OCI-M2 (cell line): ENCODE results near the gene STARD10.

Experiments
- DNase-seq: peaks from one replicate; lab custom pipeline; 2025; ENCODE audit not compliant: unreplicated experiment; lab: John Stamatoyannopoulos, UW

STARD10 gene

DNA sequence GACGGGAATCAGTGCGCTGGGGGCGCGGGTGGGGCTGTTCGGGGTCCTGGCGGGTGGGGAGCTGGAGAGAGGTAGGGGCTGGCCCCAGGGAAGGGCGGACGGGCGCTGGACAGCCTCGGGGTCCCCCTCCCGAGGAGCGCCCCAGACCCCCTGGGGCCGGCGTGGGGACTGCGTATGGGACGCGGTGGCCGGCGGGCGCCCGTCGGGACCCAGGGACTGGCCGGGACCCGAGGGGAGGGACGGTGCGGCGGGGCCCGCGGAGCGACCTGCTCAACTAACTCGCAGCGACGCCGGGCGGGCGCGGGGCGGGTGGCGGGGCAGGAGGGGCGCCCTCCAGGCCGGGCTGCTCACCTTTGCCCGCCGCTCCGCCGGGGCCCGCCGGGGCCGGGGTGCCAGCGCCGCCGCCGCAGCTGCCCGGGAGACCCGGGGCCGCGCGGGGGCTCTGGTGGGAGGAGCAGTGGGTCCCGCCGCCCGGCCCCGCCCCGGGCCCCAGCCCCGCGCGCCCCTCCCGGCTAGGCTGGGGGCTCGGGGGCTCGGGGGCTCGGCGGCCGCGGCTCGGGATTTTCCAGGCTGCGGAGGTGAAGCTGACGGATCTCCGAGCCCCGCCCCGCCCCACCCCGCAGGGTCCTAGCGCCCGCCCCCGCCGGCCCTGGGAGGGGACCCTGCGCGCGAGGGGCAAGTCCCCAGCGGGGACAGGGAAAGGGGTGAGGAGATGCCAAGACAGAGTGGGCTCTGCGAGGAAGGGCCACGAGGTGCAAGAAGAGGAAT lies 12.3 kb downstream of the STARD10 start:
- DNase-seq: no peak

DNA sequence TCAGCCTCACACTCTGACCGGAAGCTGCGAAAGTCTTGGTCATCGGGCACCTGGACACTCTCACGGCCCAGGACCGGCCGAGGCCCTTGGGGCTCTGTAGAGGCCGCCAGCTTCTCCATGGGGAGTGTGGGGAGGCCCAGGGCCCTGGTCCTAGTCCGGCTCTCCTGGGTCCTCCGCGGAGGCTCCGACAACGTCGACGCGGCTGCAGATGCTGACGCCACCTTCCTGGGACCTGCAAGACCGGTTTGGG lies 12.9 kb downstream of the STARD10 start:
- DNase-seq: no peak

- no peak for DNase-seq
These were observed 13.4 kb downstream of the STARD10 start for GRCh38 chr11:72780296-72781062.

- no peak for DNase-seq
These were observed 14.2 kb downstream of the STARD10 start for GRCh38 chr11:72779495-72780128.

DNA sequence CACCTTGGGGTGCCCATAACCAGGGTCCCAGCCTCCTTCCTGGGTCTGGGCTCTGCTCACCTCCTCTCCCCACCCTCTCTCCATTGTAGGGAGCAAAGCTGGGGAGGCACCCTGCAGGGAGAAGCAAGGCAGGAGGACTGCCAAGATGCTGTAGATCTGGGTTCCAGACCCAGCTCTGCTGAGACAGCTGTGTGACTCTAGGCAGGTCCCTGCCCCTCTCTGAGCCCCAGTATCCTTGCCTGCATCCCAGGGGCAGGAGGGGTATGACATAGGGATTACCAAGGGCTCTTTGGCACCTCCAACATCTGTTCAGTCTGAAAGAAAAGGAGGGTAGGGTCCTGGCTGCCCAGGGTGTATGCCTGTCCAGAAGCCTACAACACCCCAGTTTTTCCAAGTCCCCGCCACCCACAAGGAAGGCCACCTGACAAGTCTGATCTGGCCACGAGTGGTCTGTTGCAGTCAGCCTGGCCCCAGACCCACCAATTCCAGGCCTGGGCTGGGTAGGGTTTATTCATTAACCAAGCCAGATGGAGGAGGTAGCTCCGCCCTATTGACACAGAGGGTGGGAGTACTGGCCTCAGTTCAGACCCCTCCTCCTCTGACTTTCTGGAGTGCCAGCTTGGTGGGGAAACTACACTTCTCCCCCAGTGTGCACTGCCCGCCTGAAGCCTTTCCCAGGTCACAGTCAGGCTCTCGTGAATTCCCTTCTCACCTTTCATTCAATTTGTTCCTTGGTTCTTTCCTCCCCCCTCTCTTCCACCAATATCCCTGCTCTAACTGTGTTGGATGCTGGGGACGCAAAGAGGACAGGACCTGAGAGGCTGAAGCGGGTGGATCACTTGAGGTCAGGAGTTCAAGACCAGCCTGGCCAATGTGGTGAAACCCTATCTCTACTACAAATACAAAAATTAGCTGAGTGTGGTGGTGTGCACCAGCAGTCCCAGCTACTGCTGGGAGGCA lies 15.0 kb downstream of the STARD10 start:
- no peak for DNase-seq

GRCh38 chr11:72777755-72778278 lies 16.0 kb downstream of the STARD10 start:
- DNase-seq: no peak

DNA sequence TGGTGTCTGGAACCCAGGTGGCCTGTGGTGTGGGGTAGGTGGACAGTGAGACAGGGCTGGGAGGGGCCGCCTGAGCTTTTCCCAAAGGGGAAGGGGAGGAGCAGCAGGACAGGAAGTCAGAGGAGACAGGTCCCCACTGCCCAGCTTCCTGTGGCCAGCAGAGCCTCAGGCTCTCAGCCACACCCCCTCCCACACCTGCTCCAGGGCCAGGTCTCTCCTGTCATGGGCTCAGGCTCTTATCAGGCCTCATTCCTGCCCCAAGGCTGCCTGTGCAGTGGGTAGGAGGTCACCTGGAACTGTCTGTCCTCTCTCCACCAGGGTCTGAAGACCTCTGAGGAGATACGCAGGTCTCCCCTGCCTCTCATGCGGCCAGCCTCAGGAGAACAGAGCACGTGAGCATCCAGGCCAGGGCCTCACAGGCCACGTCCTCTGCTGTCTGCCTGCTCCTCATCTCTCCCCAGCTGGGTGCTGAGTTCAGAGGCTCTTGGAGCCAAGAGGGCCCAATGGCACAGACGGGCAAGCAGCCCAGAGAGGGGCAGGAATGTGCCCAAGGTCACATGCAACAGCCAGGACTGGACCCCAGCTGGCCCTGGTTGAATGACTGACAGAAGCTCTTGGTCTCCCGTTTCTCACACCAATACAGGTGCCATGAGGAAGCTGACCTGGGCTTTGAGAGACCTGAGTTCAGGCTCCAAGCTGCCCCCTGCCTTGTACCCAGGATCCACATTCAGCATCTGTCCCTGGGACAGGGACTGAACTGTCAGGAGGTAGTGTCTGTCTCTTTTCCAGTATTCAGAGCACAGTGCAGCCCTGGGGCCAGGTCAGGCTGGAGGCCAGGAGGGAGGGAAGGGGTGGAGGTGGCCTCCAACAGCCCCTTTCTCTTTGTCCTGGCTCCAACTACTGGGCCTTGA lies 16.7 kb downstream of the STARD10 start:
- DNase-seq: no peak

GRCh38 chr11:72776117-72776843 lies 17.6 kb downstream of the STARD10 start:
- no peak for DNase-seq

GRCh38 chr11:72775288-72776110 lies 18.3 kb downstream of the STARD10 start:
- no peak for DNase-seq

GRCh38 chr11:72774499-72774898 lies 19.3 kb downstream of the STARD10 start:
- DNase-seq: no peak

GRCh38 chr11:72773696-72774095 lies 20.2 kb downstream of the STARD10 start:
- no peak for DNase-seq

DNA sequence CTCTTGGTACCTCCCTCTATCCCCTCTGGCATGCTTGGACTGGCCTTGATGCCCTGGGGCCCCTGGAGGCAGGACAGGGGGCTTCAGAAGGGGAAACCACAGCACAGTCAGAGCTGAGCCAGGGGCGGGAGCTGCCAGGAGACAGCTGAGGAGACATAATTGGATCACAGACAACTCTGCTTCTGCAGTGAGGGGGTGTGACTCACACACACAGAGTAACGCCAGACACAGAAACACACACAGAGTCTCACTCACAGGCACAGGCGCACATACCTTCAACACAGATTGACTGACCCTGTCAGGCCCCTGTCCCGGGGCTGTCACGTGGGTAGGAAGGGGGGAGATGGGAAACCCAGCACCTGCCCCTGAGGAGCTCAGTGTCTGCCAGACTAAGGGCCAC lies 20.6 kb downstream of the STARD10 start:
- no peak for DNase-seq

DNA sequence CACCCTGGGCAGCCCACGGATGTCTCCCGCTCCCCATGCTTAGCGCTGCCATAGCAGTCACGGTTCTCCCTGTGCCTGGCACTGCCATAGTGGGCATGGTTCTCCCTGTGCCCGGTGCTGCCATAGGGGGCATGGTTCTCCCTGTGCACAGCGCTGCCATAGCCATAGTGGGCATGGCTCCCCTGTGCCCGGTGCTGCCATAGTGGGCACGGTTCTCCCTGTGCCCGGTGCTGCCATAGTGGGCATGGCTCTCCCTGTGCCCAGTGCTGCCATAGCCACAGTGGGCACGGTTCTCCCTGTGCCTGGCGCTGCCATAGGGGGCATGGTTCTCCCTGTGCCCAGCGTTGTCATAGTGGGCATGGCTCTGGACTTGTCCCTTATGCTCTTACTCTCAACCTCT lies 21.8 kb downstream of the STARD10 start:
- no peak for DNase-seq

DNA sequence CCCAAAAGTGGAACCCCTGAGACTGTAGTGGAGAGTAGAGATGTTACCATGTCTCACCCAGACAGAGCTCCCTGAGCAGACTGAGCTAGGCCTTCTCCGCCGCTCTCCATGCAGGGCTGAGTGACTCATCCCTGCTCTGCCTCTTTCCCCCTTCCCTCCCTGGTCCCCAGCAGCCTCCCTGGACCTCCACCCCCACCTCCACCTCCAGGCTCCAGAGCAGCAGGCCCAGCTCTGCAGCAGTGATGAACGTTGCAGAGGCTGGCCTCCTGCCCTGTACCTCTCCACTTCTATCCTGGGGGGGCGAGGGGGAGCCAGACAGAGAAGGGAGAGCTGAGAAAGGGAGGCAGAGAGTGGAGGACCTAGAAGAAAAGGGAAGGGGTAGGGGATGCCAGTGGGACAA lies 22.3 kb downstream of the STARD10 start:
- DNase-seq: no peak

DNA sequence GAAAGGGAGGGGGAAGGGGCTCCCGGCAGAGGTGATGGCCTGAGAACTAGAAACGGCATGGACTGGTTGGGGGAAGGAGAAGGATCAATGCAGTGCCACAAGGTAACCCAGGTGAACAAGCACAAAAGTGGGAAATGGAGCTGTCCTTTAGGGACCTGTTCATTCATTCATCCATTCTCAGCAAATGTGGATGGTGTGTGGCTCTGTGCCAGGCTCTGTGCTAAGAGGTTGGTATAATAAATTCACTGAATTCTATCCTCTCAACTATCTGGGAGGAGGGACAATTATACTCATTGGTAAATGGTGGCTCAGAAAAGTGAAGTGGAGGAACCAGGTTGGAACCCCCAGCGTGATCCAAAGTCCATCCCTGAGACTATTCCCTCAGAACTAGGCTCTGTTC lies 23.0 kb downstream of the STARD10 start:
- no peak for DNase-seq

- no peak for DNase-seq
These were observed 24.2 kb downstream of the STARD10 start for GRCh38 chr11:72769680-72770079.

DNA sequence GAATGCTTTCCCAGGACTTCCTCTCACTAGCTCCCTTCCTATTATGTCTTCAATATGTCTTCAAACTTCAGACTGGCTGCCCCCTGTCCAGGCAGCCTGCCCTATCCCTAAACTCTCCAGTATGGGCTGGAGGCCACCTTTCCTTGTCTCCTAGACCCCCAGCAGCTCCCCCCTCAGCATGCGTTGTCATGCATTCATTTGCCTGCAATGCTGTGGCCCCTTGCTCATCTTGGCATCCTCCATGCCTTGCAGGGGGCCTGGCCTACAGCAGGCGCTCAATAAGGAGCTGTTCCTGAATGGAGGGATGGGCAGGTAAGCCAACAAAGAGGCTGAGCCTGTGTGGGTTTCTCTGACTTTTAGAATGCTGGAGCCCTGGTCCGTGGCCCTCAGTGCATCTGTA lies 25.3 kb downstream of the STARD10 start:
- no peak for DNase-seq
